OCI-LY3 (cell line): ENCODE data around the gene PLPPR1.

Source experiments
- H2AFZ ChIP-seq: fragments of 200-600, 300-600 bp; shearing (Covaris generic); 2 replicates; pipeline ENCODE4 v1.6.0; 2014; ENCODE audit warnings: antibody characterized with exemption, low read depth, low read length
- H3K27ac ChIP-seq: fragments of 200-600, 300-600 bp; sonication (generic); 2 replicates; pipeline ENCODE4 v1.5.1; 2014; ENCODE audit warnings: mild to moderate bottlenecking, low read length, moderate library complexity, mixed read lengths
- H3K27me3 ChIP-seq: fragments of 200-600, 300-600 bp; sonication (generic); 2 replicates; pipeline ENCODE4 v1.6.1; 2014; ENCODE audit warnings: low read depth, low read length, mixed read lengths
- H3K36me3 ChIP-seq: fragments of 200-600, 300-600 bp; sonication (generic); replicated peaks from 2 replicates; pipeline ENCODE3; 2014; ENCODE audit warnings: low read depth, low read length, mixed read lengths
- H3K4me1 ChIP-seq: fragments of 300-600, 200-600 bp; sonication (generic); 2 replicates; pipeline ENCODE4 v1.6.1; 2014; ENCODE audit warnings: low read length, mixed read lengths
- H3K4me2 ChIP-seq: fragments of 200-600, 300-600 bp; sonication (generic); 2 replicates; pipeline ENCODE4 v1.6.1; 2014; ENCODE audit warnings: low read length, mixed read lengths
- H3K4me3 ChIP-seq: fragments of 300-600, 200-600 bp; sonication (generic); 2 replicates; pipeline ENCODE4 v1.5.1; 2014; ENCODE audit warnings: antibody characterized with exemption, mild to moderate bottlenecking, low read length, moderate library complexity
- H3K79me2 ChIP-seq: fragments of 300-600, 200-600 bp; shearing (Covaris generic); 2 replicates; pipeline ENCODE4 v1.6.1; 2014; ENCODE audit warnings: mild to moderate bottlenecking, low read length, mixed read lengths
- H3K9ac ChIP-seq: fragments of 300-600, 200-600 bp; shearing (Covaris generic); 2 replicates; pipeline ENCODE4 v1.6.0; 2014; ENCODE audit warnings: mild to moderate bottlenecking, low read length, moderate library complexity
- H3K9me3 ChIP-seq: fragments of 200-600, 300-600 bp; shearing (Covaris generic); 2 replicates; pipeline ENCODE4 v1.6.1; 2014; ENCODE audit warnings: low read length, mixed read lengths; ENCODE audit not compliant: insufficient read depth
- H4K20me1 ChIP-seq: fragments of 200-600, 300-600 bp; sonication (generic); 2 replicates; pipeline ENCODE4 v1.6.1; 2016; ENCODE audit warnings: low read length, mixed read lengths; ENCODE audit not compliant: insufficient read depth
- EZH2phosphoT487 ChIP-seq: fragments of 200-600 bp; shearing (Covaris generic); IDR thresholded peaks from 2 replicates; pipeline ENCODE4 v1.6.1; 2018; ENCODE audit warnings: antibody characterized with exemption, mixed run types, low read depth
- TF ChIP-seq, protein P1 (sequence below): fragments of 200-600, 300-600 bp; sonication (generic); IDR thresholded peaks from 2 replicates; pipeline ENCODE4 v1.5.1; 2014; ENCODE audit warnings: antibody characterized with exemption, low read length, low read depth

The PLPPR1 gene

DNA sequence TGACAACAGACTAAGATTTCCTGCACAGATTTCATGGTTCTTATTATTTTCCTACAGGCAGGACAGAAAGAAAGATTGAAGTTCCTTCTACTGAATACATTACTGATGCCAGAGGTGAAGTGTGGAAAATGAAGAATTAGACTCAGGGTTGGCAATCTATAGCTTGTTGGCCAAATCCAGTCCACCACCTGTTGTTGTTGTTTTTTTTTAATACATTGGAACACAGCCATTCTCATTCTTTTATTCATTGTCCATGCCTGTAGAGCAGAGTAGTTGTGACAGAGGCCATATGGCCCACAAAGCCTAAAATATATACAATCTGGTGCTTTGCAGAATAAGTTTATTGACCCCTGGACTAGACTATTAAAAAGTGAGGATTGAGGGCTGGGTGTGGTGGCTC is 5.8 kb upstream of the PLPPR1 start:
- Histone ChIP-seq H3K79me2 (no peaks in the 10 kb centered on the region), H4K20me1 (no peaks in the 10 kb centered on the region), H3K9ac (no peak overlapping the region), H3K9me3 (no peaks in the 10 kb centered on the region), H3K27ac (no peak overlapping the region), H3K4me3 (no peak overlapping the region), H3K4me1 (no peaks in the 10 kb centered on the region), H3K4me2 (no peak overlapping the region), H3K36me3 (no peaks in the 10 kb centered on the region), H2AFZ (no peak overlapping the region), H3K27me3 (no peaks in the 10 kb centered on the region)
- TF ChIP-seq, protein P1, sequence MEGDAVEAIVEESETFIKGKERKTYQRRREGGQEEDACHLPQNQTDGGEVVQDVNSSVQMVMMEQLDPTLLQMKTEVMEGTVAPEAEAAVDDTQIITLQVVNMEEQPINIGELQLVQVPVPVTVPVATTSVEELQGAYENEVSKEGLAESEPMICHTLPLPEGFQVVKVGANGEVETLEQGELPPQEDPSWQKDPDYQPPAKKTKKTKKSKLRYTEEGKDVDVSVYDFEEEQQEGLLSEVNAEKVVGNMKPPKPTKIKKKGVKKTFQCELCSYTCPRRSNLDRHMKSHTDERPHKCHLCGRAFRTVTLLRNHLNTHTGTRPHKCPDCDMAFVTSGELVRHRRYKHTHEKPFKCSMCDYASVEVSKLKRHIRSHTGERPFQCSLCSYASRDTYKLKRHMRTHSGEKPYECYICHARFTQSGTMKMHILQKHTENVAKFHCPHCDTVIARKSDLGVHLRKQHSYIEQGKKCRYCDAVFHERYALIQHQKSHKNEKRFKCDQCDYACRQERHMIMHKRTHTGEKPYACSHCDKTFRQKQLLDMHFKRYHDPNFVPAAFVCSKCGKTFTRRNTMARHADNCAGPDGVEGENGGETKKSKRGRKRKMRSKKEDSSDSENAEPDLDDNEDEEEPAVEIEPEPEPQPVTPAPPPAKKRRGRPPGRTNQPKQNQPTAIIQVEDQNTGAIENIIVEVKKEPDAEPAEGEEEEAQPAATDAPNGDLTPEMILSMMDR = no peak
- no peak for TF ChIP-seq EZH2phosphoT487

DNA sequence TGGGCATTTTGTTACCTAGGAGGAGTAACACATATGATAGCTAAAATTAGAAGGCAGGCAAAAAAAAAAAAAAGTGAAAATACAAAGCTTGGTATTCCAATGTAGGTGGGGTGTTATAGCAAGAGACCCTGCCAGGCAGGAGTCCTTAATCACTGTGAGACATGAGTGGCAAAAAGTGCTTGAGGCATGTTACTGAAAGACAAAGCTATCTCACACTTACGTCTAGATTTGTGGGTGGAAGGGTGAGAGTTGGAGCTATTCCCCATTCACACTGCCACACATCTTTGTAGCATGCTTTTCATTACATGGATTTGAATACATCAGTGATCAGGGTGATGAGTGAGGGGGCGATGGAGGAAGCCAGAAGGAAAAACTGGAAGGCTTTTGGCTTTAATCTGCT is 2.6 kb upstream of the PLPPR1 start:
- Histone ChIP-seq H3K4me2 (no peak overlapping the region), H2AFZ (no peak overlapping the region), H3K4me3 (no peak overlapping the region), H3K9ac (no peak overlapping the region), H3K79me2 (no peaks in the 10 kb centered on the region), H3K27ac (no peak overlapping the region), H4K20me1 (no peaks in the 10 kb centered on the region), H3K36me3 (no peaks in the 10 kb centered on the region), H3K27me3 (no peaks in the 10 kb centered on the region), H3K9me3 (no peaks in the 10 kb centered on the region), H3K4me1 (no peaks in the 10 kb centered on the region)
- TF ChIP-seq, protein P1 = no peak
- no peak for TF ChIP-seq EZH2phosphoT487

DNA sequence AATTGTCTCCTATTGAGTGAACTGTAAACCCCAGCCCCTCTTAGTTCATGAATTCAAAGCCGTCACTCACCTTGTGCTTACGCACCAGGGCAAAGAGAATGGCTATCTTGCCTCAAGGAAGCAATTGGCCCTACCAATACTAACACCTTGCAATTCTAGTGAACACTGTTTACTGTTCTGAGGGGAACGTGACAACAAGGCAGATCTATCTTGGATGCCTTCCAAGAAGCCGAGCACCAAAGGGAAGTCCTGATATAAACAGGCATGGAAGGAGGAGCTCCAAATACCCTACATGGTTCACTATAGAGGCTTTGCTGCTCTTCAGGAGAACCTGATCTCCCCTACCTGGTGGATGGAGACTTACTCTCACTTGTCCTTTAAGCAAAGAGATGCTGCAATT is 1.7 kb upstream of the PLPPR1 start:
- H3K79me2 ChIP-seq = no peaks in the 10 kb centered on the region
- no peaks in the 10 kb centered on the region for H3K9me3 ChIP-seq
- no peaks in the 10 kb centered on the region for H4K20me1 ChIP-seq
- H3K36me3 ChIP-seq = no peaks in the 10 kb centered on the region
- H3K4me1 ChIP-seq = no peaks in the 10 kb centered on the region
- H3K27ac ChIP-seq = no peak overlapping the region
- H3K4me2 ChIP-seq = no peak overlapping the region
- H2AFZ ChIP-seq = no peak overlapping the region
- no peak overlapping the region for H3K9ac ChIP-seq
- TF ChIP-seq, protein P1 = no peak
- no peak for TF ChIP-seq EZH2phosphoT487
- H3K4me3 ChIP-seq = no peak overlapping the region
- no peaks in the 10 kb centered on the region for H3K27me3 ChIP-seq

DNA sequence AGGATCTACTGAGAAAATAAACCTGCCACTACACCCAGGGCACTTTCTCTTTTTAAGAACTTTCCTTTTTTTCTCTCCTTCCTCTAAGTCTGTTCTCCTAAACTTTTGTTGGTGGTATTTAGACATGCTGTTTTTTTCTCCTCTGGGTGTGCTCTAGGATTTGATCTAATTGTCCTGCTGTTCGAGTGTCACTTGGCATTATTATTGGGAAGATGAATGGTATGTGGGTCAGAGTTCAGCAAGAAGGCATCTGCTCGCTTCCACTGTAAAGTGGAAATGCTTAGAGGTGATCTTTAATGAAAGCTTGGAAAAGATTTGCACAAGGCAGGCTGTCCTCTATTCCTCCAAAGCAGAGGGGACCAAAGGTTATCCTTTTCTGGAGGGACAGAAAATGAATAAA is 1.3 kb upstream of the PLPPR1 start:
- no peak overlapping the region for H3K9ac ChIP-seq
- no peak overlapping the region for H3K27ac ChIP-seq
- no peak overlapping the region for H3K4me2 ChIP-seq
- no peak overlapping the region for H2AFZ ChIP-seq
- TF ChIP-seq, protein P1 = no peak
- no peak for TF ChIP-seq EZH2phosphoT487
- no peaks in the 10 kb centered on the region for H3K79me2 ChIP-seq
- H3K36me3 ChIP-seq = no peaks in the 10 kb centered on the region
- H3K27me3 ChIP-seq = no peaks in the 10 kb centered on the region
- H4K20me1 ChIP-seq = no peaks in the 10 kb centered on the region
- H3K9me3 ChIP-seq = no peaks in the 10 kb centered on the region
- no peak overlapping the region for H3K4me3 ChIP-seq
- no peaks in the 10 kb centered on the region for H3K4me1 ChIP-seq
